ENCODE data around the gene FRMPD4. TPM values are rescaled to one million over a fixed set of nuclear protein-coding genes. Genes with fewer than 3 reads are reported as not detected.

Gene FRMPD4
- total RNA-seq, 1 donor from 2014 or later: 1.7 TPM

DNA sequence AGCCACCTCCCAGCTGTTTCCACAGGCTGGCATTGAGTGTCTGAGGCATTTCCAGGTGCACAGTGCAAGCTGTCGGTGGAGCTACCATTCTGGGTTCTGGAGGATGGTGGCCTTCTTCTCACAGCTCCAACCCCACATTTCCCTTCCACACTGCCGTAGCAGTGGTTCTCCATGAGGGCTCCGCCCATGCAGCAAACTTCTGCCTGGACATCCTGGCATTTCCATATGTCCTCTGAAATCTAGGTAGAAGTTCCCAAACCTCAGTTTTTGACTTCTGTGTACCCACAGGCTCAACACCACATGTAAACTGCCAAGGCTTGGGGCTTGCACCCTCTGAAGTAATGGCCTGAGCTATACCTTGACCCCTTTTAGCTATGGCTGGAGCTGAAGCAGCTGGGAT is 10.3 kb upstream of the FRMPD4 start:
- H3K36me3 Mint-ChIP-seq (ENCODE audit: unreplicated experiment): no peaks in the 10 kb centered on the region
- TF ChIP-seq, protein P1, sequence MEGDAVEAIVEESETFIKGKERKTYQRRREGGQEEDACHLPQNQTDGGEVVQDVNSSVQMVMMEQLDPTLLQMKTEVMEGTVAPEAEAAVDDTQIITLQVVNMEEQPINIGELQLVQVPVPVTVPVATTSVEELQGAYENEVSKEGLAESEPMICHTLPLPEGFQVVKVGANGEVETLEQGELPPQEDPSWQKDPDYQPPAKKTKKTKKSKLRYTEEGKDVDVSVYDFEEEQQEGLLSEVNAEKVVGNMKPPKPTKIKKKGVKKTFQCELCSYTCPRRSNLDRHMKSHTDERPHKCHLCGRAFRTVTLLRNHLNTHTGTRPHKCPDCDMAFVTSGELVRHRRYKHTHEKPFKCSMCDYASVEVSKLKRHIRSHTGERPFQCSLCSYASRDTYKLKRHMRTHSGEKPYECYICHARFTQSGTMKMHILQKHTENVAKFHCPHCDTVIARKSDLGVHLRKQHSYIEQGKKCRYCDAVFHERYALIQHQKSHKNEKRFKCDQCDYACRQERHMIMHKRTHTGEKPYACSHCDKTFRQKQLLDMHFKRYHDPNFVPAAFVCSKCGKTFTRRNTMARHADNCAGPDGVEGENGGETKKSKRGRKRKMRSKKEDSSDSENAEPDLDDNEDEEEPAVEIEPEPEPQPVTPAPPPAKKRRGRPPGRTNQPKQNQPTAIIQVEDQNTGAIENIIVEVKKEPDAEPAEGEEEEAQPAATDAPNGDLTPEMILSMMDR (IDR thresholded peaks at IDR 0.05): no peak
- H3K4me3 Mint-ChIP-seq (ENCODE audit: unreplicated experiment): no peak overlapping the region
- no peaks in the 10 kb centered on the region for H3K27me3 Mint-ChIP-seq (ENCODE audit: unreplicated experiment)
- no peak overlapping the region for H3K27ac Mint-ChIP-seq (ENCODE audit: unreplicated experiment)
- no peaks in the 10 kb centered on the region for H3K4me1 Mint-ChIP-seq (ENCODE audit: unreplicated experiment)
- peaks cover 20% of the 10 kb centered on the region for H3K9me3 Mint-ChIP-seq (ENCODE audit: unreplicated experiment)
- DNase-seq (ENCODE audit: extremely low spot score, unreplicated experiment): no peak

DNA sequence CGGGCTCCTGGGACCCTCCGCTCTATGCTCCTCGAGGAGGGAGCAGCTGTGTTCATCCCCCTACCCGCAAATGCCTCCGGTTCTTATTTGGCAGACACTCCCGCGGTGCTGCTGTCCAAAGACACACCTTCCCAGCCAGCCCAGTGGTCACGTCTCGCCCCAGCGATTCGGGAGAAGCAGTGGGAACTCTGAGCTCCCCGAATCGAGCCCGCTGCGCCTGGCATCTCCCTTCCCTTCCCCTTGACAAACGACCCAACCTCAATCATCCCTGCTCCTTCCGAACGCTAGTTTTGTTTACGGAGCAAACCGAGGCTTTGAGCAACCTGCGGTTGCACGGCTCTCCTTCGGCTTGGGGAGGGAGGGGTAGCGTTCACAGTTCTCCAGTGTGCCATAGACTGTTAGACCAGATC is 317 bp upstream of the FRMPD4 start:
- Mint-ChIP-seq H3K4me1 (ENCODE audit: unreplicated experiment) (peaks cover 21% of the 10 kb centered on the region), H3K27ac (ENCODE audit: unreplicated experiment) (peak overlapping the region; percentile 23), H3K36me3 (ENCODE audit: unreplicated experiment) (no peaks in the 10 kb centered on the region), H3K27me3 (ENCODE audit: unreplicated experiment) (peaks cover 14% of the 10 kb centered on the region), H3K9me3 (ENCODE audit: unreplicated experiment) (no peaks in the 10 kb centered on the region), H3K4me3 (ENCODE audit: unreplicated experiment) (peak overlapping the region; percentile 79)
- DNase-seq (ENCODE audit: extremely low spot score, unreplicated experiment): no peak
- TF ChIP-seq, protein P1 (IDR thresholded peaks at IDR 0.05): no peak

DNA sequence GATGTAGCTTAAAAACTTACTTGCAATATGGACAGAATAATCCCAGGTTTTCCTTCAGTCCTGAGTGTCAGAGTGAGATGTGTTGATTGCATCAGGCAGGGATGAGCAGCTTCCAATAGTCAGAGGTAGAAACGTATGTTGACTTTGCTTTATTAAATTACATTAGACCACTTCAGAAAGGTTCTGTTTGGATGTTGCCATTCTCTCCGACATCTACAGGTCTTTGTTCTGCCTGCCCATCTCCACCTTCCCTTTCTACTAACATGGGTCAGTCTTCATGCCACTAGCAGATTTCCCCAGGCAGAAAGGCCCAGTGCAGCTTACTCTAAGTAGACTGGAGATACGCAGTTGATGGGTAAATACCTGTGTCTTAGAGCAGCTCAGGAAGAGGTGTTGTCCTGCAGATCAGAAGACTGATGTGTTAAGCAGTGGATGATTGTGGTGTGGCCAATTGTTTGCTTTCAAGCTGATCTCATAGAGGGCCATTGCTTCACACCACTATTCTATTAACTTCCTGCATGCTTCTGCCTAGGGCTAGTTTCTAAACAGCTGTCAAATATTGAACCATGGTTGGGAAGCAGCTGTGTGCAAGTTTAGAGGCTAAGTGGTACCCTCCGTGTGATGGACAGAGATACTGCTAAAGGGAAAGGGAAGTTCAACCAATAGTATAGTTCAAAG is 1.8 kb downstream of the FRMPD4 start:
- Mint-ChIP-seq H3K36me3 (ENCODE audit: unreplicated experiment) (no peaks in the 10 kb centered on the region), H3K4me3 (ENCODE audit: unreplicated experiment) (peak overlapping the region; percentile 69), H3K4me1 (ENCODE audit: unreplicated experiment) (peaks cover 21% of the 10 kb centered on the region), H3K27me3 (ENCODE audit: unreplicated experiment) (peaks cover 14% of the 10 kb centered on the region), H3K27ac (ENCODE audit: unreplicated experiment) (no peak overlapping the region), H3K9me3 (ENCODE audit: unreplicated experiment) (no peaks in the 10 kb centered on the region)
- no peak for DNase-seq (ENCODE audit: extremely low spot score, unreplicated experiment)
- TF ChIP-seq, protein P1 (IDR thresholded peaks at IDR 0.05): no peak

DNA sequence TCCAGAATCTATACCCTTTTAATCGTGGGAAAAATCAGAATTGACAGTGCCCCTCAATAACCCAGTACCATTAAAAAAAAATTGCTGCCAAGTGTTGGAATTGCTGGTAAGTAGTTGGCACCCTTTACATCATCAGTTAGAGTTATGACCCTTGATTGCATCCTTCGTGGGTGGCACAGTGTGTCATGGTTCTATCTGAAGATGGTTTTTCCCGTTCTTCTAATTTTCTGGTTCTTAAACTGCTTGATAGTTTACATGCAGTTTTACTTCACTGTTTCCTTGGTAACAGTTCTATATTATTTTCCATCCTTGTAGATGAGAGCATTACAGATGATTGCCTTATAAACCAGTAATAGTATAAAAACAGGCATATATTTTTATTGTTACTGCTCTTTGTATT is 3.2 kb downstream of the FRMPD4 start:
- Mint-ChIP-seq H3K4me3 (ENCODE audit: unreplicated experiment) (no peak overlapping the region), H3K36me3 (ENCODE audit: unreplicated experiment) (no peaks in the 10 kb centered on the region), H3K27me3 (ENCODE audit: unreplicated experiment) (peaks cover 9% of the 10 kb centered on the region), H3K4me1 (ENCODE audit: unreplicated experiment) (peaks cover 23% of the 10 kb centered on the region), H3K9me3 (ENCODE audit: unreplicated experiment) (no peaks in the 10 kb centered on the region), H3K27ac (ENCODE audit: unreplicated experiment) (no peak overlapping the region)
- TF ChIP-seq, protein P1 (IDR thresholded peaks at IDR 0.05): no peak
- no peak for DNase-seq (ENCODE audit: extremely low spot score, unreplicated experiment)

DNA sequence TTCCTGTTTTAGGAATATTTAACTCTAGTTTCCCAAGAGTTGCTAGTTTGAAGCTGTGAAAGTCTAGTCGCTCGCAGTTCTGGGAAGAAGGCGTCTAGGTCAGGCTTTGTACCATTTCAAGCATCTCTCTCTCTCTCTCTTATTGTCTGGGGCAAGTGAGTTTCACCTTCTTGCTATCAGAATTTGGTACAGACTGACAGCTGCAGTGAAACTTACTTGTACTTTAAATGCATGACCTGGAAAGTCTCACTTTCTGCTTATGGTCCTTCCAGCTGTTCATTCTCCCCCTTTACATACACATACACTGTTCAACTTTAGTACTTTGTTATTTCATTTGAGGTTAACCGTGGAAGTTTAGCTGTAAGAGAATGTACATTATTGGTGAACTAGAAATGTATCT is 4.4 kb downstream of the FRMPD4 start:
- H3K36me3 Mint-ChIP-seq (ENCODE audit: unreplicated experiment): no peaks in the 10 kb centered on the region
- TF ChIP-seq, protein P1 (IDR thresholded peaks at IDR 0.05): no peak
- H3K4me3 Mint-ChIP-seq (ENCODE audit: unreplicated experiment): no peak overlapping the region
- no peak for DNase-seq (ENCODE audit: extremely low spot score, unreplicated experiment)
- peaks cover 2% of the 10 kb centered on the region for H3K27me3 Mint-ChIP-seq (ENCODE audit: unreplicated experiment)
- H3K27ac Mint-ChIP-seq (ENCODE audit: unreplicated experiment): no peak overlapping the region
- H3K4me1 Mint-ChIP-seq (ENCODE audit: unreplicated experiment): peaks cover 17% of the 10 kb centered on the region
- H3K9me3 Mint-ChIP-seq (ENCODE audit: unreplicated experiment): no peaks in the 10 kb centered on the region

All from osteocyte (in vitro differentiated cells).